Measurements from ENCODE around the gene TNPO2.

The TNPO2 gene

DNA sequence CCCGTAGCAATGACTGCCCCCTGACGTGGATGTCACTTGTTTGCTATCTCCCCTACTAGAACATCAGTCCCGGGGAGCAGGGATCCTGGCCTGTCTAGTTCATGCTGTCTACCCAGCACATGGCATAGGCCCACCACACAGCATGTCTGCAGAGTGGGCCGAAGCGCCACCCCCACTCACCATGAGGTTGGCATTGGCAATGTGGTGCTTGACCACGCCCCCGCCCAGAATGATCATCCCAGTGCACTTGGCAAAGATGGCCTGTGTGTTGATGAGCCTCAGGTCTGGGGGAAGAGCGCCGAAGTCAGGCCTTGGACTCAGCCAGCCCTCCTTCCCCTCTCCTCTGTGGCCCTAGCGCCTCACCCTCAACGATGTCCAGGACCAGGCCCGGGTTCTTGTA, 46.8 kb downstream of the TNPO2 start:
- no peak overlapping the region for H3K27ac ChIP-seq (ENCODE audit: low read length)
- no peak for TF ChIP-seq EZH2phosphoT487 (IDR thresholded peaks at IDR 0.05; ENCODE audit: low read depth)
- TF ChIP-seq, protein P1, sequence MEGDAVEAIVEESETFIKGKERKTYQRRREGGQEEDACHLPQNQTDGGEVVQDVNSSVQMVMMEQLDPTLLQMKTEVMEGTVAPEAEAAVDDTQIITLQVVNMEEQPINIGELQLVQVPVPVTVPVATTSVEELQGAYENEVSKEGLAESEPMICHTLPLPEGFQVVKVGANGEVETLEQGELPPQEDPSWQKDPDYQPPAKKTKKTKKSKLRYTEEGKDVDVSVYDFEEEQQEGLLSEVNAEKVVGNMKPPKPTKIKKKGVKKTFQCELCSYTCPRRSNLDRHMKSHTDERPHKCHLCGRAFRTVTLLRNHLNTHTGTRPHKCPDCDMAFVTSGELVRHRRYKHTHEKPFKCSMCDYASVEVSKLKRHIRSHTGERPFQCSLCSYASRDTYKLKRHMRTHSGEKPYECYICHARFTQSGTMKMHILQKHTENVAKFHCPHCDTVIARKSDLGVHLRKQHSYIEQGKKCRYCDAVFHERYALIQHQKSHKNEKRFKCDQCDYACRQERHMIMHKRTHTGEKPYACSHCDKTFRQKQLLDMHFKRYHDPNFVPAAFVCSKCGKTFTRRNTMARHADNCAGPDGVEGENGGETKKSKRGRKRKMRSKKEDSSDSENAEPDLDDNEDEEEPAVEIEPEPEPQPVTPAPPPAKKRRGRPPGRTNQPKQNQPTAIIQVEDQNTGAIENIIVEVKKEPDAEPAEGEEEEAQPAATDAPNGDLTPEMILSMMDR (IDR thresholded peaks at IDR 0.05; ENCODE audit: low read depth, low read length): no peak
- H3K4me2 ChIP-seq (ENCODE audit: low read length): no peak overlapping the region
- H4K20me1 ChIP-seq (ENCODE audit: insufficient read depth, low read length): peaks cover 10% of the 10 kb centered on the region; the same call in 1 of the 2 replicates
- no peak overlapping the region for H2AFZ ChIP-seq (ENCODE audit: low read depth, low read length)
- peaks cover 5% of the 10 kb centered on the region; the same call in 1 of the 2 replicates for H3K4me1 ChIP-seq (ENCODE audit: low read length)
- no peak overlapping the region for H3K4me3 ChIP-seq (ENCODE audit: low read length)
- H3K36me3 ChIP-seq (replicated peaks; ENCODE audit: low read depth, low read length): peaks cover 55% of the 10 kb centered on the region
- no peak overlapping the region for H3K9ac ChIP-seq (ENCODE audit: low read length)
- no peaks in the 10 kb centered on the region for H3K9me3 ChIP-seq (ENCODE audit: insufficient read depth, low read length)
- H3K79me2 ChIP-seq (ENCODE audit: low read length): peaks cover 26% of the 10 kb centered on the region
- no peaks in the 10 kb centered on the region for H3K27me3 ChIP-seq (ENCODE audit: low read depth, low read length)

DNA sequence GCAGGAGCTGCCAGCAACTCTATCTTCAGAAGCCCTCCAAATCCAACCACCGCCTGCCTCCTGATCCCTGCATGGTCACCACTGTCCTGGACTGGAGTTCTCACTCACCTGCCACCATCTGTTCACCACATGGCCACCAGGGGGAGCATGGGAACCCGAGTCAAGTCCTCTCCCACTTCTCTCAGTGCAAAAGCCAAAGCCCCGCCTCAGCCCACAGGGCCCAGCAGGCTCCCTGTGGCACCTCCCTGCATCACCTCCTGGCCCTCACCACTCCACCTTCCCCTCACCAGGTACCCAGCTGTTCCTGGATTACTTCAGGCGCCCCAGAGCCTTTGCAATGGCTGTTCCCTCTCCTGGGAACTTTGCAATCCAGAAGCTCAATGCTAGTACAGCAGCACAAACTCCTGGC, 47.3 kb downstream of the TNPO2 start:
- H3K9ac ChIP-seq (ENCODE audit: low read length): no peak overlapping the region
- TF ChIP-seq, protein P1 (IDR thresholded peaks at IDR 0.05; ENCODE audit: low read depth, low read length): peak; percentile 88
- no peak for TF ChIP-seq EZH2phosphoT487 (IDR thresholded peaks at IDR 0.05; ENCODE audit: low read depth)
- H3K4me2 ChIP-seq (ENCODE audit: low read length): no peak overlapping the region
- no peak overlapping the region for H3K4me3 ChIP-seq (ENCODE audit: low read length)
- peaks cover 5% of the 10 kb centered on the region; the same call in 1 of the 2 replicates for H3K4me1 ChIP-seq (ENCODE audit: low read length)
- peaks cover 55% of the 10 kb centered on the region for H3K36me3 ChIP-seq (replicated peaks; ENCODE audit: low read depth, low read length)
- peaks cover 26% of the 10 kb centered on the region for H3K79me2 ChIP-seq (ENCODE audit: low read length)
- peaks cover 10% of the 10 kb centered on the region; the same call in 1 of the 2 replicates for H4K20me1 ChIP-seq (ENCODE audit: insufficient read depth, low read length)
- no peak overlapping the region for H3K27ac ChIP-seq (ENCODE audit: low read length)
- H3K27me3 ChIP-seq (ENCODE audit: low read depth, low read length): no peaks in the 10 kb centered on the region
- no peaks in the 10 kb centered on the region for H3K9me3 ChIP-seq (ENCODE audit: insufficient read depth, low read length)
- H2AFZ ChIP-seq (ENCODE audit: low read depth, low read length): no peak overlapping the region

DNA sequence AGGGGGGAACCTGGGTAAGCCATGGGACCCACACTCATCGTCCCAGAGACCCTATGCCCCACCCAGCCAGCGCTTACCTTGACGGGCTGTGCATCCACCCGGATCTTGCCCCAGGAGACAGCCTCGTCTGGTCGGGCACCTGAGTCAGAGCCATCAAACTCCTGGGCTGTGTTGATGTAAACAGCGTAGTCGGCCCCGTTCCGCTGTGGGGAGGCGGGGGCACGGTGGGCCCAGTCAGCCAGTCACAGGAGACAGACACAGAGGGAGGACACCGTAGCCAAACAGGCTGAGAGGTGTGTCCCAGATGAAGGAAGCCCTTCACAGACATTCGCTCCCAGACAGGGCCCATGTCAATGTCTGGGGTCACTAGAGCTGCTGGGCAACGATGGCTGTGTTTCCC, 47.8 kb downstream of the TNPO2 start:
- H3K79me2 ChIP-seq (ENCODE audit: low read length): peaks cover 25% of the 10 kb centered on the region
- H3K36me3 ChIP-seq (replicated peaks; ENCODE audit: low read depth, low read length): peaks cover 55% of the 10 kb centered on the region
- no peak overlapping the region for H3K9ac ChIP-seq (ENCODE audit: low read length)
- no peak overlapping the region for H3K4me2 ChIP-seq (ENCODE audit: low read length)
- H3K4me1 ChIP-seq (ENCODE audit: low read length): peaks cover 5% of the 10 kb centered on the region; the same call in 1 of the 2 replicates
- H3K9me3 ChIP-seq (ENCODE audit: insufficient read depth, low read length): no peaks in the 10 kb centered on the region
- H3K27ac ChIP-seq (ENCODE audit: low read length): no peak overlapping the region
- H2AFZ ChIP-seq (ENCODE audit: low read depth, low read length): no peak overlapping the region
- TF ChIP-seq, protein P1 (IDR thresholded peaks at IDR 0.05; ENCODE audit: low read depth, low read length): no peak
- TF ChIP-seq EZH2phosphoT487 (IDR thresholded peaks at IDR 0.05; ENCODE audit: low read depth): no peak
- H4K20me1 ChIP-seq (ENCODE audit: insufficient read depth, low read length): peaks cover 10% of the 10 kb centered on the region; the same call in 1 of the 2 replicates
- H3K27me3 ChIP-seq (ENCODE audit: low read depth, low read length): no peaks in the 10 kb centered on the region
- H3K4me3 ChIP-seq (ENCODE audit: low read length): no peak overlapping the region

DNA sequence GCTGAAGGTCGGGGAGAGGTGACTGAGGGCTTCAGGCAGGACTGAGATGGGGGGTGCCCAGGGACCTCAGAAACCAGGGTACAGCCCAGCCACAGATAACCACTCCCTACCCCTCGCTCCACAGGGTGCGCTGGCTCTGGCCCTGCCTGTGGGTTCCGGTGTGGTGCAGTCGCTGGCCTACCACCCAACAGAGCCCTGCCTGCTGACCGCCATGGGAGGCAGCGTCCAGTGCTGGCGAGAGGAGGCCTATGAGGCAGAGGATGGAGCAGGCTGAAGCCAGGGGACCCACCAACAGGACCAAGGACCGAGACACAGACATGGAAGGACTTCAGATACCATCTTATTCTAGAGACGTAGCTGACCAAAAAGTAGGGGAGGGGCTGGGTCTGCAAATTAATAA, 48.3 kb downstream of the TNPO2 start:
- H4K20me1 ChIP-seq (ENCODE audit: insufficient read depth, low read length): peaks cover 10% of the 10 kb centered on the region; the same call in 1 of the 2 replicates
- H3K4me3 ChIP-seq (ENCODE audit: low read length): no peak overlapping the region
- H3K79me2 ChIP-seq (ENCODE audit: low read length): peaks cover 25% of the 10 kb centered on the region
- H3K36me3 ChIP-seq (replicated peaks; ENCODE audit: low read depth, low read length): peaks cover 55% of the 10 kb centered on the region
- no peak overlapping the region for H3K27ac ChIP-seq (ENCODE audit: low read length)
- H3K4me1 ChIP-seq (ENCODE audit: low read length): peaks cover 8% of the 10 kb centered on the region
- no peak overlapping the region for H3K9ac ChIP-seq (ENCODE audit: low read length)
- H2AFZ ChIP-seq (ENCODE audit: low read depth, low read length): no peak overlapping the region
- no peaks in the 10 kb centered on the region for H3K9me3 ChIP-seq (ENCODE audit: insufficient read depth, low read length)
- H3K4me2 ChIP-seq (ENCODE audit: low read length): no peak overlapping the region
- no peak for TF ChIP-seq EZH2phosphoT487 (IDR thresholded peaks at IDR 0.05; ENCODE audit: low read depth)
- TF ChIP-seq, protein P1 (IDR thresholded peaks at IDR 0.05; ENCODE audit: low read depth, low read length): no peak
- no peaks in the 10 kb centered on the region for H3K27me3 ChIP-seq (ENCODE audit: low read depth, low read length)

Data from OCI-LY3 (cell line).